Stimulated activated CD8-positive, alpha-beta memory T cell treated with anti-CD3 and anti-CD28 coated beads, Interleukin-12 subunit alpha, Interleukin-12 subunit beta, amount 100 ng/mL, for 4 hours (primary cell): Measurements from ENCODE around the gene NCOR1.
A peak's percentile ranks its signal among the peaks of the same experiment; 100 is the strongest.
"Not testable (repeated sequence)": the region's sequence is repeated elsewhere in the genome, so short reads cannot be mapped to it uniquely, and the experiment has no call there.

Experiments used
- DNase-seq: peaks from one replicate; pipeline ENCODE4 v3.0.0-alpha.2; 2020; ENCODE audit warnings: low read depth

Gene NCOR1

GRCh38 chr17:16215273-16215964 lies at the start of gene NCOR1:
NCOR1 (minus strand) TSS chr17:16215534; CDS start chr17:16194569, 20,965 bp downstream.
- DNase-seq: peak; percentile 81

GRCh38 chr17:16262201-16262600 lies 46.9 kb upstream of the NCOR1 start:
- DNase-seq: no peak

GRCh38 chr17:16261049-16261448 lies 45.7 kb upstream of the NCOR1 start:
- DNase-seq: no peak

GRCh38 chr17:16259926-16260325 lies 44.6 kb upstream of the NCOR1 start:
- no peak for DNase-seq

- no peak for DNase-seq
Observed at GRCh38 chr17:16258901-16259300, 43.6 kb upstream of the NCOR1 start.

- DNase-seq: no peak
Observed at GRCh38 chr17:16255481-16255921, 40.2 kb upstream of the NCOR1 start.

GRCh38 chr17:16254773-16255400 lies 39.6 kb upstream of the NCOR1 start:
- no peak for DNase-seq

- no peak for DNase-seq
Observed at GRCh38 chr17:16251556-16251955, 36.2 kb upstream of the NCOR1 start.

- DNase-seq: no peak
Observed at GRCh38 chr17:16251043-16251442, 35.7 kb upstream of the NCOR1 start.

GRCh38 chr17:16250635-16251034 lies 35.3 kb upstream of the NCOR1 start:
- DNase-seq: no peak

GRCh38 chr17:16247586-16247984 lies 32.3 kb upstream of the NCOR1 start:
- no peak for DNase-seq

- DNase-seq: no peak
Observed at GRCh38 chr17:16243801-16244567, 28.6 kb upstream of the NCOR1 start.

GRCh38 chr17:16243385-16243784 lies 28.1 kb upstream of the NCOR1 start:
- DNase-seq: no peak

GRCh38 chr17:16241906-16242399 lies 26.6 kb upstream of the NCOR1 start:
- no peak for DNase-seq

GRCh38 chr17:16239931-16240330 lies 24.6 kb upstream of the NCOR1 start:
- DNase-seq: no peak

- no peak for DNase-seq
Observed at GRCh38 chr17:16232391-16232790, 17.1 kb upstream of the NCOR1 start.

- DNase-seq: not testable (repeated sequence)
Observed at GRCh38 chr17:16229912-16230561, 14.7 kb upstream of the NCOR1 start.

- DNase-seq: no peak
Observed at GRCh38 chr17:16222406-16222805, 7.1 kb upstream of the NCOR1 start.

- peak; percentile 79 for DNase-seq
Observed at GRCh38 chr17:16217002-16217635, 1.8 kb upstream of the NCOR1 start, which contains the start of gene PIGL. PIGL (plus strand) TSS chr17:16217210; CDS start chr17:16217227, 17 bp downstream.

GRCh38 chr17:16216341-16217001 lies 1.1 kb upstream of the NCOR1 start:
- DNase-seq: not testable (repeated sequence)

- no peak for DNase-seq
Observed at GRCh38 chr17:16215965-16216316, 607 bp upstream of the NCOR1 start.
